ENCODE results near the gene ATN1. TPM values are rescaled to one million over a fixed set of nuclear protein-coding genes. Genes with fewer than 3 reads are reported as not detected.

The ATN1 gene
- total RNA-seq, 2 experiments from 2014 or later, result 31.0 to 31.3 TPM

- peaks cover 7% of the 10 kb centered on the region for H3K36me3 Mint-ChIP-seq
- POLR2A ChIA-PET, result no interaction called here
These were observed 54.8 kb downstream of the ATN1 start for GRCh38 chr12:6982532-6982931.

DNA sequence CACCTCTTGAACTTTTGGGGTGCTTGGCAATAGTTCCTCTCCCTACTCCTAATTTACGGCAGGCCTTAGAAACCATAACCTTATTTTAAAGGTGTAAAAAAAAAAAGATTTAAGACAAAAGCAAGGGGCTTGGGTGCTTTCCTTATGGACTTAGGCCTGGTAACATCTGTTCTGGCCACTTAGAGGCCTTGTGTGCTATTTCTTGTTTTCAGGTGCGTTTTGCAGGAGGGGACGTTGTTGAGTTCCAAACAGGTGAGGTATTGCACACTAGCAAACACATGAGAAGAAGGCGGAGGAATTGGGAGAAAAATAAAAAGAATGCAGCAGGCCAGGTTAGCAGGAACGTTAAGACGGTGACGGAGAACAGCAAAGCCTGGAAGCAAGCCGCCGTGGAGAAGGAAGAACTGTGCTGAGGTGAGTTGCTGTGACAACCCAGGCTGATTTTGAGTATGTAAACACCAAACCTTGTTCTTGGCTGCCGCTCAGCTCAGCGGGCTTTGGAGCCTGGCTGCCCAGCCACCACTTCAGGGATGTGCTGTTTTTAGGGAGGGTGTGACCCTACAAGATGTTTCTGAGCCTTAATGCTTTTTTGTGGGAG is 60.3 kb downstream of the ATN1 start:
- H3K36me3 Mint-ChIP-seq, result peaks cover 4% of the 10 kb centered on the region
- H3K27ac Mint-ChIP-seq, result no peak overlapping the region
- no peaks in the 10 kb centered on the region for H3K9me3 Mint-ChIP-seq
- no peaks in the 10 kb centered on the region for H3K4me1 Mint-ChIP-seq
- no peak for DNase-seq
- no peaks in the 10 kb centered on the region for H3K27me3 Mint-ChIP-seq
- POLR2A ChIA-PET, result no interaction called here
- no peak overlapping the region for H3K4me3 Mint-ChIP-seq
- no peak for ATAC-seq (ENCODE audit: low read depth)

More at GRCh38 chr12:6982532-6982931, 54.8 kb downstream of the ATN1 start:
- no peaks in the 10 kb centered on the region for H3K9me3 Mint-ChIP-seq
- no peak overlapping the region for H3K27ac Mint-ChIP-seq
- no peaks in the 10 kb centered on the region for H3K27me3 Mint-ChIP-seq
- no peak overlapping the region for H3K4me3 Mint-ChIP-seq
- no peak for DNase-seq
- no peak for ATAC-seq (ENCODE audit: low read depth)
- H3K4me1 Mint-ChIP-seq, result peaks cover 1% of the 10 kb centered on the region

Small RNA genes within 50 kb of the gene (microRNA-seq; reads per million reads assigned to microRNA genes)
- 100 reads per million, percentile 56 among the genes with 10 or more reads in this experiment for gene MIR141
- 513 reads per million, percentile 75 among the genes with 10 or more reads in this experiment for gene MIR200C

Other genes starting within 250 kb of the ATN1 start
- 10 to 100 TPM; 79.5 to 88.2 TPM for gene ZNF384, start 238.6 kb upstream of the ATN1 start, total RNA-seq
- gene PIANP, start 227.1 kb upstream of the ATN1 start, total RNA-seq, result 1 to 10 TPM in 1 of 2 experiments, under 1 TPM in 1; 0.75 to 1.1 TPM
- gene COPS7A, start 203.9 kb upstream of the ATN1 start, total RNA-seq, result 10 to 100 TPM; 29.8 to 35.6 TPM
- gene MLF2, start 174.8 kb upstream of the ATN1 start, total RNA-seq, result 100 to 1,000 TPM; 108 to 118 TPM
- 10 to 100 TPM; 36.2 to 43.5 TPM for gene PTMS, start 161.6 kb upstream of the ATN1 start, total RNA-seq
- gene LAG3, start 155.4 kb upstream of the ATN1 start, total RNA-seq, result 10 to 100 TPM; 46.6 to 52.1 TPM
- 1 to 10 TPM; 2.6 to 3.0 TPM for gene CD4, start 138.4 kb upstream of the ATN1 start, total RNA-seq
- under 1 TPM; 0.30 to 0.51 TPM for gene GPR162, start 106.1 kb upstream of the ATN1 start, total RNA-seq
- gene P3H3, start 99.6 kb upstream of the ATN1 start, total RNA-seq, result 1 to 10 TPM; 6.3 to 7.0 TPM
- gene GNB3, start 87.0 kb upstream of the ATN1 start, total RNA-seq, result 1 to 10 TPM; 2.6 to 3.1 TPM
- 10 to 100 TPM; 76.7 to 85.2 TPM for gene CDCA3, start 76.7 kb upstream of the ATN1 start, total RNA-seq
- gene USP5, start 75.8 kb upstream of the ATN1 start, total RNA-seq, result 10 to 100 TPM; 84.8 to 95.4 TPM
- gene TPI1, start 60.4 kb upstream of the ATN1 start, total RNA-seq, result 1,000 to 10,000 TPM; 1,129 to 1,200 TPM
- 10 to 100 TPM; 16.4 to 17.0 TPM for gene SPSB2, start 54.7 kb upstream of the ATN1 start, total RNA-seq
- gene LRRC23, start 23.1 kb upstream of the ATN1 start, total RNA-seq, result 1 to 10 TPM; 8.1 to 8.3 TPM
- gene ENO2, start 13.4 kb upstream of the ATN1 start, total RNA-seq, result 100 to 1,000 TPM; 231 to 242 TPM
- gene RNU7-1, start 15.9 kb downstream of the ATN1 start, total RNA-seq, result not detected
- gene C12orf57, start 16.1 kb downstream of the ATN1 start, total RNA-seq, result 100 to 1,000 TPM; 210 to 217 TPM
- 100 to 1,000 TPM; 349 to 370 TPM for gene PTPN6, start 23.4 kb downstream of the ATN1 start, total RNA-seq
- 100 to 1,000 TPM; 175 to 189 TPM for gene PHB2, start 42.7 kb downstream of the ATN1 start, total RNA-seq
- gene EMG1, start 43.0 kb downstream of the ATN1 start, total RNA-seq, result 10 to 100 TPM; 50.0 to 55.7 TPM
- gene LPCAT3, start 90.5 kb downstream of the ATN1 start, total RNA-seq, result 10 to 100 TPM; 30.3 to 33.9 TPM
- gene C1S, start 132.8 kb downstream of the ATN1 start, total RNA-seq, result 1 to 10 TPM; 1.3 TPM
- 1 to 10 TPM; 4.6 to 6.4 TPM for gene C1R, start 164.5 kb downstream of the ATN1 start, total RNA-seq
- 10 to 100 TPM; 29.8 to 36.0 TPM for gene C1RL, start 181.3 kb downstream of the ATN1 start, total RNA-seq
- gene RBP5, start 200.9 kb downstream of the ATN1 start, total RNA-seq, result 1 to 10 TPM in 1 of 2 experiments, under 1 TPM in 1; 0.58 to 1.3 TPM
- gene CLSTN3, start 202.4 kb downstream of the ATN1 start, total RNA-seq, result 100 to 1,000 TPM in 1 of 2 experiments, 10 to 100 TPM in 1; 99.3 to 104 TPM

All from activated naive CD8-positive, alpha-beta T cell treated with anti-CD3 and anti-CD28 coated beads, Interleukin-2, amount 10 ng/mL, durations not matched to agents 7 days and 5 days (primary cell).